GM21529 (cell line): Measurements from ENCODE around the gene STH.

Experiments used
- ATAC-seq: cut with Tn5 transposase; IDR thresholded peaks from one replicate; pipeline ENCODE4 v1.9.1; 2021; ENCODE audit not compliant: unreplicated experiment

Gene STH

DNA sequence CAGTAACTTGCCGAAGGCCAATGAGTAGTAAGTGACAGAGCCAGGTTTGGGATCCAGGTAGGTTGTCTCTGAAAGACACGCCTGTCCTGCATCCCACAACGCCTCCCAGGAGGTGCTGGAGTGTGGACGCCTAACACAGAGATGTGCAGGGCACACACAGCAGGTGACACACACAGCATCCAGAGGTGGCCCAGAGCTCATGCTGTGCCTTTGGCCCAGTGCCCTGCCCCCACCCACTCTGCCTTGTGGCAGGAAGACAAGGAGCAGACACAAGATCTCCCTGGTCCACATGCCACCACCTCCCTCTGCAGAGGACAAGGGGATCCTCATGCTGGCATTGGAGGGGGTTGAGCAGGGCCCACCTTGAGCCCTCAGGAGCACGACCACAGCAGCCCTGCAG, 14.7 kb upstream of the STH start:
- no peak for ATAC-seq

DNA sequence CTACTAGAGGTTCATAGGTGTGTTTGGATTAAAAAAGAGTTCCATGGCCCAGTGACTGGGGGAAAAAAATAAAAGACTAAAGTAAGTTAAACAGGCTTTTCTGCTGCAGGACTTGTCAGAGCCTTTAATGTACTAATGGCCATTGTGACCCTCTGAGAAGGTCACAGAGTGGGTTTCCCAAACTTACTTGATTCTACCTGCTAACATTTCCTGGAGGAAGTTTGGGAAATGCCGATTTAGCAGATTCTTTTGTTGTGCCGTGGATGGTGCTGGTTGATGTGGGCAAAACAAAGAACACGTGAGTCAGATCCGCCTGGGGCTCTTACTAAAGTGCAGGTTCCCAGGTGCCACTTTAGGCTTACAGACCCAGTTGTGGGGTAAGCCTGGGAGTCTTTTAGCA, 13.6 kb upstream of the STH start:
- ATAC-seq, result no peak

DNA sequence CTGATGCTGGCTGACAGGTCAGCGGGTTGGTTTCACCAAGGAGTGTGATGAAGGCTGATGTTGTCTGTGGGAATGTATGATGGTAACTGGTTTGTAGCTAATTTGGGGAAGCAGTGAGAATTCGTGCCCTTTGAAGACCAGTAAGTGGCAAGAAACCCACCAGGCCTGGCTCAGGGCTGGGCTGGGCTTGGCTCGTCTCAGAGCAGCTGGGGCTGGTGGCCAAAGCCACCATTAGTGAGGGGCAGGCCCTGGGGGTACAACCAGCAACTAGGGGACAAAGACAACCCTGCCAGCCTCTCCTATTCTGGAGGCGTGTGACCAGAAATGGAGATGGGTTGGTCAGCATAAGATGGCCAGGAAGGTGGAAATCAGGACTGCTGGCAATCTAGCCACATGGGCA, 13.0 kb upstream of the STH start:
- no peak for ATAC-seq

DNA sequence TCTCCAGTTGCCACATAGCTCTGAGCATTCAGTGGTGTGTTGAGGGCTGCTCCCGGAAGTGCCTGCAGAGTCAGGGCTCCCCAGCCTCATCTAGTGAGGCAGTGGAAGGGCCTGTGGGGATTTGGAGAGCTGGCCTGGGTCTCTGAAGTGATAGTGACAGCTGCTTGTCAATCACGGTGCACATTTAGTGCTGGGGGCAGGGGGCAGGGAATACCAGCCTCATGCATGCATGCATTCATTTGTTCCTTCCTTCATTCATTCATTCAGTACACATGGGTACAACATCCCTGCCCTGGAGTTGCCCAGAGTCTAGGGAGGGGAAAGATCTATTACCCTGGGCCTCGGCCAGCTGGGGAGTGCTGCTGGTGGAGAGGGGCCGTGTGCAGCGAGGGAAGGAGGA, 11.3 kb upstream of the STH start:
- ATAC-seq, result no peak

DNA sequence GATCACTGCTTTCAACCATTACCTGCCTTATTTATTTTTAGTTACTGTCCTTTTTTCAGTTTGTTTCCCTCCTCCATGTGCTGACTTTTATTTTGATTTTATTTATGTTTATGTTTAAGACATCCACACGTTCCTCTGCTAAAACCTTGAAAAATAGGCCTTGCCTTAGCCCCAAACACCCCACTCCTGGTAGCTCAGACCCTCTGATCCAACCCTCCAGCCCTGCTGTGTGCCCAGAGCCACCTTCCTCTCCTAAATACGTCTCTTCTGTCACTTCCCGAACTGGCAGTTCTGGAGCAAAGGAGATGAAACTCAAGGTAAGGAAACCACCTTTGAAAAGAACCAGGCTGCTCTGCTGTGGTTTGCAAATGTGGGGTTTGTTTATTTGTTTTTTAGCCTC, 9.3 kb upstream of the STH start:
- no peak for ATAC-seq

DNA sequence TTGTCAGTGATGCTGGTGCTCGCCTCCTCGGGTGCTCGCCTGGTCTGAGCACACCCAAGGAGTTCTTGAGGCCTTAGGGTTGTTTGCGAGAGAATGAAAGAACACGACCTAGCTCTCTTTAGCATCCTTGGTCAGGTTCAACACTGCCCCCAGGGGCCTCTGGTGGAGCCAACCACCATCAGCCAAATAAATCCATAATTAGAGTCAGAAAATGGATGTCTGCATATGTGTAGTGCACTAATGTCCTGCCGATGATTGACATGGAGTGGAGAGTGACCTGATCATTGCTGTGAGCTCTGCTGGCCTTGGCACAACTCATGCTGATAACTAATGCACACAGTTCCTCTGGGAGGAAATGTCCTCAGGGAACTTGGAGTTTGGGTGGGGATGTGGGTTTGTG, 8.2 kb upstream of the STH start:
- ATAC-seq, result no peak

DNA sequence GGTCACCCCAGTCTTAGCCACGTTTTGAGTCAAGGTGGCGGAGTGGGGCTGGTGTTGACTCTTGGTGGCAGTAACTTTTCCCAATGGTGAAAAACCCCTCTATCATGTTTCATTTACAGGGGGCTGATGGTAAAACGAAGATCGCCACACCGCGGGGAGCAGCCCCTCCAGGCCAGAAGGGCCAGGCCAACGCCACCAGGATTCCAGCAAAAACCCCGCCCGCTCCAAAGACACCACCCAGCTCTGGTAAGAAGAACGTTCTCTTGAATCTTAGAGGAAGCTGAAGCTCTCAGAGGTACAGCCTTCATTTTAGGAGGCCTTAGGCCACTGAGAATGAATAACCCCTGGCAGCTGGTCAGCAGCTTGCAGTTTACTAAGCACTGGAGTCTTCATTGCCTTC, 7.7 kb upstream of the STH start:
- ATAC-seq, result no peak

DNA sequence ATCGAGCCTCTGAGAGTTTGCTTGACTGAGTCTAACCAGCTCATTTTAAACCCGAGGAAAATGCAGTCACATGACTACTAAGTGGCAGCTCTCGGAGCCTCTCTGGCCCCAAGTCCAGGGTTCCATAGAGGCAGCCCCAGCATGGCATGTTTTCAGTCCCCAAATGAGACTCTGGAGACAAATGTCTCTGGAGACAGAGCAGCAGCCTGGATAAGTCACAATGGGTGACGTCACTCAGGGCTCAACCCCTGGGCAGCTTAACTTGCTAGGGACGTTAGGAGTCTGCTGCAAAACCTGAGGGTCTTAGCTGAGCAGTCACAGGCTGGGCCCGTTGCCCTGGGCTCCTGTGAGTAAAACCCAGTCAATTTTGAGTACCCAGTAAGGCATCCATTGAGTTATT, 6.9 kb upstream of the STH start:
- ATAC-seq, result no peak

DNA sequence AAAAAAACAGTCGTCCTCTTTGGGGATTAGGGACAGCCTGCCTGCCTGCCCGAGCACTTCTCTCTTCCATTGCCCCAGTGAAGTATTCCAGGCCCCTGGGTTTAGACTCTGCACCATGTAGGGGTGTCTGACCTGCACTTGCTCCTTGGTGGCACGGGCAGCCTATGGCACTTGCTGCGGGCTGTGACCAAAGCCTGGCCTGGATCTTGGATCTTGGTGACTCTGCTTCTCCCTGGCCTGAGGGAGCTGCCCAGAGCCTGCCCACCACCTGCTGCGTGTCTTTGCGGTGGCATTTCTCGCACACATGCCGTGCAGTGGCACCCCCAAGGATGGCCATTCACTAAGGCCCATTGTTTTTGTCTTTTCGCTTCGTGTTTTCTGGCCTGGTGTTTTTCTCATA, 6.1 kb upstream of the STH start:
- no peak for ATAC-seq

DNA sequence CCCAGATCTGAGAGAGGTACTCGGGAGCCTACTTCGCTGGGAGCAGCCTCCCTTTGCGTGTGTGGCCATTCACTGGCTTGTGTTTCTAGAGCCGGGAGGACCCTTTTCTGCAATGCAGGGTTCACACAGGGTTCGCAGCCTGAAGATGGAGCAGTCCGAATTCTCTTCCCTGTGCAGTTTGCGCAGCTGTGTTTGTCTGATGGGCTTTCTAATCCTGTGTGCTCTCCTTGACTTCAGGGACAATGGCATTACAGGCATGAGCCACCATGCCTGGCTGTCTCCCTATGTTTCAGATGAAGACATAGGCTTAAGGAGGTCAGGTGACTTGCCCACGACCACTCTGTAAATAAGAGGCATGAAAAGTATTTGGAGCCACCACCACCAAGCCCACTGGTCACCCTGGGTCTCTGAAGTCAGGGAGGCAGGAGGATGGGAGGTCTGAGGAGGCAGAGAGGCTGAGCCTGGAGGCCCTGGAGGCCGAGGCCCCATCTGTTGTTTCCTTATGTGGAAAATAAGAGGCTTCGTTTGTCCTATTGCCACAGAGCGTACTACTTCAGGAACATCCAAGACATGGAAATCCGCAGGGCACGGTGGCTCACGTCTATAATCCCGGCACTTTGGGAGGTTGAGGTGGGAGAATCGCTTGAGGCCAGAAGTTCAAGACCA, 5.0 kb upstream of the STH start:
- no peak for ATAC-seq

DNA sequence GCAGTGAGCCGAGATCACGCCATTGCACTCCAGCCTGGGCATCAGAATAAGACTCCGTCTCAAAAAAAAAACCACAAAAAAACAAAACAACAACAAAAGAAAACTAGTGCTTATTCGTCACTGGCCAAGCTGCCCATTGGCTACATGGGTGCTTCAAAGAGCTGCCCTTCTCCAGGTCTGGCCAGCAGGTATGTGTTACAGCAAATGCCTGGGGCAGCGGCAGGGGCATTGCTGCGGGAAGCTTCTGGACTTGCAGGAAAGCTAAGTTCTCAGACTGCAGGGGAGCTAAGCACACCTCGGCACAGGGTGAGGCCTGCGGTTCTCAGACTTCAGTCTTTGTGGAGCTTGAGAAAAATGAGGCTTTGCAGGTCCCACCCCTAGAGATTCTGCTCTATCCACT, 4.1 kb upstream of the STH start:
- no peak for ATAC-seq

DNA sequence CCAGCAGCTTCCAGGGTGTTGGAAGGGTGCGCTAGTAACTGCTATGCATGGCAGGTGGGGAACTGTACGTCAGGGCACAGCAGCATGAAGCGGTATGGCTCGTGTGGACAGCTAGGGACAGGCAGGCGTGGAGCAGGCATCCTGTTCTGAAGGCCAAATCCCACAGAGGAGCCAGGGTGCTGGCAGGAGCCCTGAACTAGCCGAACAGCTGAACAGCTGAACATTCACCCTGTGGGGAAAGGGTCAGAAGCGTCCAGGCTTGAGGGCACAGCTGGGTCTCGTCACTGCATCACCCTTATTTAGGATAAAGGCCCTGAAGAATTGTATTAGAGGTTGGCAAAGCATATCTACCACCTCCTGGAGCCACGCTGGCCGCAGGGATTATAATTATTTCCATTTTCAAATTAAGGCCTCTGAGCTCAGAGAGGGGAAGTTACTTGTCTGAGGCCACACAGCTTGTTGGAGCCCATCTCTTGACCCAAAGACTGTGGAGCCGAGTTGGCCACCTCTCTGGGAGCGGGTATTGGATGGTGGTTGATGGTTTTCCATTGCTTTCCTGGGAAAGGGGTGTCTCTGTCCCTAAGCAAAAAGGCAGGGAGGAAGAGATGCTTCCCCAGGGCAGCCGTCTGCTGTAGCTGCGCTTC, 3.3 kb upstream of the STH start:
- ATAC-seq, result no peak

DNA sequence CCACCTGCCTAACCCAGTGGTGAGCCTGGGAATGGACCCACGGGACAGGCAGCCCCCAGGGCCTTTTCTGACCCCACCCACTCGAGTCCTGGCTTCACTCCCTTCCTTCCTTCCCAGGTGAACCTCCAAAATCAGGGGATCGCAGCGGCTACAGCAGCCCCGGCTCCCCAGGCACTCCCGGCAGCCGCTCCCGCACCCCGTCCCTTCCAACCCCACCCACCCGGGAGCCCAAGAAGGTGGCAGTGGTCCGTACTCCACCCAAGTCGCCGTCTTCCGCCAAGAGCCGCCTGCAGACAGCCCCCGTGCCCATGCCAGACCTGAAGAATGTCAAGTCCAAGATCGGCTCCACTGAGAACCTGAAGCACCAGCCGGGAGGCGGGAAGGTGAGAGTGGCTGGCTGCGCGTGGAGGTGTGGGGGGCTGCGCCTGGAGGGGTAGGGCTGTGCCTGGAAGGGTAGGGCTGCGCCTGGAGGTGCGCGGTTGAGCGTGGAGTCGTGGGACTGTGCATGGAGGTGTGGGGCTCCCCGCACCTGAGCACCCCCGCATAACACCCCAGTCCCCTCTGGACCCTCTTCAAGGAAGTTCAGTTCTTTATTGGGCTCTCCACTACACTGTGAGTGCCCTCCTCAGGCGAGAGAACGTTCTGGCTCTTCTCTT, 2.6 kb upstream of the STH start:
- no peak for ATAC-seq

DNA sequence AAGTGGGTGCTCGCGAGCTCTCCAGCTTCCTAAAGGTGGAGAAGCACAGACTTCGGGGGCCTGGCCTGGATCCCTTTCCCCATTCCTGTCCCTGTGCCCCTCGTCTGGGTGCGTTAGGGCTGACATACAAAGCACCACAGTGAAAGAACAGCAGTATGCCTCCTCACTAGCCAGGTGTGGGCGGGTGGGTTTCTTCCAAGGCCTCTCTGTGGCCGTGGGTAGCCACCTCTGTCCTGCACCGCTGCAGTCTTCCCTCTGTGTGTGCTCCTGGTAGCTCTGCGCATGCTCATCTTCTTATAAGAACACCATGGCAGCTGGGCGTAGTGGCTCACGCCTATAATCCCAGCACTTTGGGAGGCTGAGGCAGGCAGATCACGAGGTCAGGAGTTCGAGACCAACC, 1.9 kb upstream of the STH start:
- no peak for ATAC-seq

DNA sequence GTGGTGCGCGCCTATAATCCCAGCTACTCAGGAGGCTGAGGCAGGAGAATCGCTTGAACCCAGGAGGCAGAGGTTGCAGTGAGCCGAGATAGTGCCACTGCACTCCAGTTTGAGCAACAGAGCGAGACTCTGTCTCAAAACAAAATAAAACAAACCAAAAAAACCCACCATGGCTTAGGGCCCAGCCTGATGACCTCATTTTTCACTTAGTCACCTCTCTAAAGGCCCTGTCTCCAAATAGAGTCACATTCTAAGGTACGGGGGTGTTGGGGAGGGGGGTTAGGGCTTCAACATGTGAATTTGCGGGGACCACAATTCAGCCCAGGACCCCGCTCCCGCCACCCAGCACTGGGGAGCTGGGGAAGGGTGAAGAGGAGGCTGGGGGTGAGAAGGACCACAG, 1.4 kb upstream of the STH start:
- no peak for ATAC-seq

DNA sequence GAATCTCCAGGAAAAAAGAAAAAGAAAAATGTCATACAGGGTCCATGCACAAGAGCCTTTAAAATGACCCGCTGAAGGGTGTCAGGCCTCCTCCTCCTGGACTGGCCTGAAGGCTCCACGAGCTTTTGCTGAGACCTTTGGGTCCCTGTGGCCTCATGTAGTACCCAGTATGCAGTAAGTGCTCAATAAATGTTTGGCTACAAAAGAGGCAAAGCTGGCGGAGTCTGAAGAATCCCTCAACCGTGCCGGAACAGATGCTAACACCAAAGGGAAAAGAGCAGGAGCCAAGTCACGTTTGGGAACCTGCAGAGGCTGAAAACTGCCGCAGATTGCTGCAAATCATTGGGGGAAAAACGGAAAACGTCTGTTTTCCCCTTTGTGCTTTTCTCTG, 845 bp downstream of the STH start:
- no peak for ATAC-seq

DNA sequence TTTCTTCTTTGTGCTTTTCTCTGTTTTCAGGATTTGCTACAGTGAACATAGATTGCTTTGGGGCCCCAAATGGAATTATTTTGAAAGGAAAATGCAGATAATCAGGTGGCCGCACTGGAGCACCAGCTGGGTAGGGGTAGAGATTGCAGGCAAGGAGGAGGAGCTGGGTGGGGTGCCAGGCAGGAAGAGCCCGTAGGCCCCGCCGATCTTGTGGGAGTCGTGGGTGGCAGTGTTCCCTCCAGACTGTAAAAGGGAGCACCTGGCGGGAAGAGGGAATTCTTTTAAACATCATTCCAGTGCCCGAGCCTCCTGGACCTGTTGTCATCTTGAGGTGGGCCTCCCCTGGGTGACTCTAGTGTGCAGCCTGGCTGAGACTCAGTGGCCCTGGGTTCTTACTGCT, 1.2 kb downstream of the STH start:
- no peak for ATAC-seq

DNA sequence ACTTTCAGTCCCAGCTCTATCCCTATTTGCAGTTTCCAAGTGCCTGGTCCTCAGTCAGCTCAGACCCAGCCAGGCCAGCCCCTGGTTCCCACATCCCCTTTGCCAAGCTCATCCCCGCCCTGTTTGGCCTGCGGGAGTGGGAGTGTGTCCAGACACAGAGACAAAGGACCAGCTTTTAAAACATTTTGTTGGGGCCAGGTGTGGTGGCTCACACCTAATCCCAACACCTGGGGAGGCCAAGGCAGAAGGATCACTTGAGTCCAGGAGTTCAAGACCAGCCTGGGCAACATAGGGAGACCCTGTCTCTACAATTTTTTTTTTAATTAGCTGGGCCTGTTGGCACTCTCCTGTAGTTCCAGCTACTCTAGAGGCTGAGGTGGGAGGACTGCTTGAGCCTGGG, 1.7 kb downstream of the STH start:
- ATAC-seq, result no peak

DNA sequence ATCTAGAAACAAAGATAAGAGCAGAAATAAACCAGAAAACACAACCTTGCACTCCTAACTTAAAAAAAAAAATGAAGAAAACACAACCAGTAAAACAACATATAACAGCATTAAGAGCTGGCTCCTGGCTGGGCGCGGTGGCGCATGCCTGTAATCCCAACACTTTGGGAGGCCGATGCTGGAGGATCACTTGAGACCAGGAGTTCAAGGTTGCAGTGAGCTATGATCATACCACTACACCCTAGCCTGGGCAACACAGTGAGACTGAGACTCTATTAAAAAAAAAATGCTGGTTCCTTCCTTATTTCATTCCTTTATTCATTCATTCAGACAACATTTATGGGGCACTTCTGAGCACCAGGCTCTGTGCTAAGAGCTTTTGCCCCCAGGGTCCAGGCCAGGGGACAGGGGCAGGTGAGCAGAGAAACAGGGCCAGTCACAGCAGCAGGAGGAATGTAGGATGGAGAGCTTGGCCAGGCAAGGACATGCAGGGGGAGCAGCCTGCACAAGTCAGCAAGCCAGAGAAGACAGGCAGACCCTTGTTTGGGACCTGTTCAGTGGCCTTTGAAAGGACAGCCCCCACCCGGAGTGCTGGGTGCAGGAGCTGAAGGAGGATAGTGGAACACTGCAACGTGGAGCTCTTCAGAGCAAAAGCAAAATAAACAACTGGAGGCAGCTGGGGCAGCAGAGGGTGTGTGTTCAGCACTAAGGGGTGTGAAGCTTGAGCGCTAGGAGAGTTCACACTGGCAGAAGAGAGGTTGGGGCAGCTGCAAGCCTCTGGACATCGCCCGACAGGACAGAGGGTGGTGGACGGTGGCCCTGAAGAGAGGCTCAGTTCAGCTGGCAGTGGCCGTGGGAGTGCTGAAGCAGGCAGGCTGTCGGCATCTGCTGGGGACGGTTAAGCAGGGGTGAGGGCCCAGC, 2.6 kb downstream of the STH start:
- ATAC-seq, result no peak

DNA sequence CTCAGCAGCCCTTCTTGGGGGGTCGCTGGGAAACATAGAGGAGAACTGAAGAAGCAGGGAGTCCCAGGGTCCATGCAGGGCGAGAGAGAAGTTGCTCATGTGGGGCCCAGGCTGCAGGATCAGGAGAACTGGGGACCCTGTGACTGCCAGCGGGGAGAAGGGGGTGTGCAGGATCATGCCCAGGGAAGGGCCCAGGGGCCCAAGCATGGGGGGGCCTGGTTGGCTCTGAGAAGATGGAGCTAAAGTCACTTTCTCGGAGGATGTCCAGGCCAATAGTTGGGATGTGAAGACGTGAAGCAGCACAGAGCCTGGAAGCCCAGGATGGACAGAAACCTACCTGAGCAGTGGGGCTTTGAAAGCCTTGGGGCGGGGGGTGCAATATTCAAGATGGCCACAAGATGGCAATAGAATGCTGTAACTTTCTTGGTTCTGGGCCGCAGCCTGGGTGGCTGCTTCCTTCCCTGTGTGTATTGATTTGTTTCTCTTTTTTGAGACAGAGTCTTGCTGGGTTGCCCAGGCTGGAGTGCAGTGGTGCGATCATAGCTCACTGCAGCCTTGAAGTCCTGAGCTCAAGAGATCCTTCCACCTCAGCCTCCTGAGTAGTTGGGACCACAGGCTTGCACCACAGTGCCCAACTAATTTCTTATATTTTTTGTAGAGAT, 3.4 kb downstream of the STH start:
- peak; percentile 51 for ATAC-seq

DNA sequence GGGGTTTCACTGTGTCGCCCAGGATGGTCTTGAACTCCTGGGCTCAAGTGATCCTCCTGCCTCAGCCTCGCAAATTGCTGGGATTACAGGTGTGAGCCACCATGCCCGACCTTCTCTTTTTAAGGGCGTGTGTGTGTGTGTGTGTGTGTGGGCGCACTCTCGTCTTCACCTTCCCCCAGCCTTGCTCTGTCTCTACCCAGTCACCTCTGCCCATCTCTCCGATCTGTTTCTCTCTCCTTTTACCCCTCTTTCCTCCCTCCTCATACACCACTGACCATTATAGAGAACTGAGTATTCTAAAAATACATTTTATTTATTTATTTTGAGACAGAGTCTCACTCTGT, 3.9 kb downstream of the STH start:
- ATAC-seq, result no peak
